ENCODE results near the gene HYLS1.

Gene HYLS1

GRCh38 chr11:125869521-125869920, 17.9 kb upstream of the HYLS1 start:
- Histone ChIP-seq H3K4me3 (replicated peaks; ENCODE audit: insufficient read depth, low read length) (no peak overlapping the region), H3K27me3 (ENCODE audit: insufficient read depth, poor library complexity, severe bottlenecking) (peaks cover 2% of the 10 kb centered on the region), H3K27ac (replicated peaks) (no peak overlapping the region)
- no peak for DNase-seq (ENCODE audit: low read depth in 1 of 2, low spot score in 1 of 2)
- TF ChIP-seq GABPA (IDR thresholded peaks at IDR 0.05; ENCODE audit: low read depth) = no peak
- no peak for TF ChIP-seq CTCF (IDR thresholded peaks at IDR 0.05; ENCODE audit: insufficient read depth, low read length)
- no peak for TF ChIP-seq POLR2AphosphoS5 (IDR thresholded peaks at IDR 0.05; ENCODE audit: low read depth)
- TF ChIP-seq SPI1 (IDR thresholded peaks at IDR 0.05; ENCODE audit: borderline replicate concordance, low read depth) = no peak
- no peak for TF ChIP-seq REST (IDR thresholded peaks at IDR 0.05; ENCODE audit: insufficient replicate concordance, low read depth)

- TF ChIP-seq SPI1 (IDR thresholded peaks at IDR 0.05; ENCODE audit: borderline replicate concordance, low read depth) (no peak), CTCF (IDR thresholded peaks at IDR 0.05; ENCODE audit: insufficient read depth, low read length) (no peak), REST (IDR thresholded peaks at IDR 0.05; ENCODE audit: insufficient replicate concordance, low read depth) (no peak), POLR2AphosphoS5 (IDR thresholded peaks at IDR 0.05; ENCODE audit: low read depth) (no peak), GABPA (IDR thresholded peaks at IDR 0.05; ENCODE audit: low read depth) (no peak)
- Histone ChIP-seq H3K4me3 (replicated peaks; ENCODE audit: insufficient read depth, low read length) (no peak overlapping the region), H3K27ac (replicated peaks) (no peak overlapping the region), H3K27me3 (ENCODE audit: insufficient read depth, poor library complexity, severe bottlenecking) (peaks cover 2% of the 10 kb centered on the region)
- peak in 1 of 2 experiments; percentile 30 for DNase-seq (ENCODE audit: low read depth in 1 of 2, low spot score in 1 of 2)
Observed at GRCh38 chr11:125871391-125872137, 15.9 kb upstream of the HYLS1 start.

- Histone ChIP-seq H3K27ac (replicated peaks) (no peak overlapping the region), H3K27me3 (ENCODE audit: insufficient read depth, poor library complexity, severe bottlenecking) (peaks cover 2% of the 10 kb centered on the region), H3K4me3 (replicated peaks; ENCODE audit: insufficient read depth, low read length) (no peak overlapping the region)
- DNase-seq (ENCODE audit: low read depth in 1 of 2, low spot score in 1 of 2) = no peak
- TF ChIP-seq GABPA (IDR thresholded peaks at IDR 0.05; ENCODE audit: low read depth) = no peak
Observed at GRCh38 chr11:125872138-125872491, 15.4 kb upstream of the HYLS1 start.

GRCh38 chr11:125873881-125874555, 13.4 kb upstream of the HYLS1 start:
- Histone ChIP-seq H3K27ac (replicated peaks) (no peak overlapping the region), H3K4me3 (replicated peaks; ENCODE audit: insufficient read depth, low read length) (no peak overlapping the region), H3K27me3 (ENCODE audit: insufficient read depth, poor library complexity, severe bottlenecking) (no peaks in the 10 kb centered on the region)
- DNase-seq (ENCODE audit: low read depth in 1 of 2, low spot score in 1 of 2) = no peak
- TF ChIP-seq SPI1 (IDR thresholded peaks at IDR 0.05; ENCODE audit: borderline replicate concordance, low read depth) (no peak), GABPA (IDR thresholded peaks at IDR 0.05; ENCODE audit: low read depth) (no peak), CTCF (IDR thresholded peaks at IDR 0.05; ENCODE audit: insufficient read depth, low read length) (no peak), POLR2AphosphoS5 (IDR thresholded peaks at IDR 0.05; ENCODE audit: low read depth) (no peak), REST (IDR thresholded peaks at IDR 0.05; ENCODE audit: insufficient replicate concordance, low read depth) (no peak)

Measured in HL-60 (cell line).